CD4-positive, alpha-beta T cell treated with Interferon alpha-2 for 1 hour (primary cell): ENCODE measurements around the gene SHF.
A peak's percentile ranks its signal among the peaks of the same experiment; 100 is the strongest.

Experiments used
- DNase-seq, 2 donors: peaks; one replicate each; pipeline ENCODE4 v3.0.0-alpha.2; 2020 to 2022

The SHF gene

DNA sequence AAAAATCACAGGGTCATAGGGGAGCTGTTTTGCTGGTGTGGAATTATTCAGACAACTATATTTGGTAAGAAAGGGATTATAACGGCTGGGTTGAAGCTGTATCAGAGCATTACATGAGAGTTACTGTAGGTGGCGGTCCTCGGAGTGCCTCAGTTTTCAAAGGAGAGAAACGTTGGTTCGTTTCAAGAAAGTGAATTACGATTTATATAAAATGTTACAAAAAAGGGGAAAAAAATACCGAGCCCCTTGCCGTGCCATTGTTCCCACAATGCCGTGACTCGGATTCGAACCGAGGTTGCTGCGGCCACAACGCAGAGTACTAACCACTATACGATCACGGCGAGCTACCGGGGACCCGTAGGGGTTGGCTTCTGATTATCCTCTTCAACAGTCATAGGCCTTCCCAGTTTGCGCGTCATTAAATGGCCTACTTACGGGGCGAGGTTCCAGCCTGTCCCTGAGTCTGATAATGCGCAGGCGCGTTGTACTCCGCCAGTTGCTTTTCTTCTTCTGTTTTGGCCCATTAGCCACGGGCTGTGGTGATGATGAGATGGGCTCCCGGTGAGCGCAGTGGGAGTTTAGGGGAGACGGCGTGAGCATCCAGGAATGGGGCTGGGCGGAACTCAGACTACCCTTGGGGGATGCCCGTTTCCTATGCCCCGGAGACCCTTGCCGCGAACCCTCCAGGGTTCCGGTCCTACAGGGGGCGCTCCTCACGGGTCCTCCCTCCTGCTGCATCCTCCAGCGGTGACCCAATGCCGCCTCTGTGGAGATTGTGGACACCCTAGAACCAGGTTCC is 10.8 kb upstream of the SHF start:
- peak; percentile 98 to 99 for DNase-seq

GRCh38 chr15:45197512-45197911 is 9.7 kb upstream of the SHF start:
- DNase-seq, result no peak

- DNase-seq, result no peak
Measured at GRCh38 chr15:45187578-45187893, 230 bp downstream of the SHF start.

DNA sequence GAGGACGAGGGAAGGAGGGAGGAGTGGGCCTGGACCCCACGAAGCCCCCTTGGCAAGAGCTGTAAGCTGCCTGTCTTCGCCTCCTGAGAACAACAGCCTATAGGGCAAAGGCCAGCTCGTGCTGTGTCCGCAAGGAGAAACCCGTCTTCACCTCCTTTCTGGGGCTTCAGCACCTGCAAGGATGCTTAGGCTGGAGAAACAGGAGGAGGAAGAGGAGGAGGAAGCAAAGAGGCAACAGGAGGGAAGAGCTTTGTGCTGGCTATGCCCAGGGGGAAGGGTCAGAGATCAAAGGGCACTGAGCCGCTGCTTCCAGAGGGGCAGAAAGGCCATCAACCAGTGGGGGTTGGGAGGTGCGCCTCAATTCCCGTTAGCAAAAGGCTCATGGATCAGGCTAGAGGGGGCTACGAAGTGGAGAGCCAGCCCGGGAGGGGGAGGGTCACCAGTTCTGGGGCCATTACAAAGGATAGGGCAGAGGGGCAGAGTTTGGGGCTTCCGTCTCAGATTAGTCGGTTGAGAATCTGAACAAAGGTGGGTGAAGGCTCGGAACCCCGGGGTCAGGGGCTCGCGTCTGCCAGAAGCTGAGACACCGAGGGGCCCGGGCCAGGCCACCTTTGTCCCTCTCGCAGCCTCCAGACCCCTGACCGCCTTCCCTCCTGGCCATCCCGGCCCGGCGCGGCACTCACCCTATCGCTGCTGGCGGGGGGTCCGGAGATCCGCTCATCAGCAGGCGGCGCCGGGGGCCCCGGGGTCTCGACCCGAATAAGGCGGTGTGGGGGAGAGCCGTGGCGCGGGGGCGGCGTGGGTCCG is 792 bp downstream of the SHF start:
- no peak for DNase-seq

DNA sequence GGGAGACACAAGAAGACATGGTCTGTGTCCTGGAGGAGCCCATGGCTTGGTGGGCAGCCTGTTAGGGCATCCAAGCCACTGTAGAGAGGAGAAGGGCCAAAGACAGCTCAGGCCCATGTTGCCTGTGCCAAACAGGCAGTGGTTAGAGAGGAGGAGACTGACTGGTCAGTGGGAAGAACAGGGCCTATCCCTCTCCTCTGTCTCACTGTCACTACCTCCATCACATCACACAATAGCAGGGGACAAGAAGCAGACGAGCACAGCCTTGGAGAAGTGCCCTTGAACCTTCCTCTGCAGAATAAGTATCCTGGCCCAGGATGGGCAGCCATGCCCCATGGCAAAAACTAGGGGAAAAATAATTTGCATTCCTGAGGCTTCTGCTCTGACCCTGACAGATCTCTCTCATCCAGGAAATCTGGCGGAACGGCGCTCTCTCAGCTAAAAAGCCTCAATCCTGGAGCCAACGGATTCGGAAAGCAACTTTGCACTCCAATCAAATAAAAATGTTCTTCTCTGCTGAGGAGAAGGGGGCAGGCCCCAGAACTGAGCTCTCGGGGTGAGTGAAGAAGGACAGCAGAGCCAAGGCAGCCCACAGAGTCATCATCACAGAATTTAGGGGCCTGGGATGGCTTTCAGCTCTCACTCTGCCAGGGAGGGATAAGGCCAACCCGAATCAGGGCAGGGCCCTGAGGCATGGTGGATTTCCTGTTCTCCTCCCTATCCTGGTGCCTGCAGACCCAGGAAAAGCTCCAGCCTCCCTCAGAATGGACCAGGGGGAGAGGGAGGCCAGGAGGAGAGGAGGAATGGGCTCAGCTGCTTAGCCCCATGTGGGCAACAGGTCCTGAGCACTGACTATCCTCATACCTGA is 1.6 kb downstream of the SHF start:
- DNase-seq, result no peak

- DNase-seq, result no peak
Measured at GRCh38 chr15:45185069-45185779, 2.5 kb downstream of the SHF start.

GRCh38 chr15:45184562-45185041 is 3.2 kb downstream of the SHF start:
- DNase-seq, result no peak

- DNase-seq, result no peak
Measured at GRCh38 chr15:45183511-45183910, 4.3 kb downstream of the SHF start.

DNA sequence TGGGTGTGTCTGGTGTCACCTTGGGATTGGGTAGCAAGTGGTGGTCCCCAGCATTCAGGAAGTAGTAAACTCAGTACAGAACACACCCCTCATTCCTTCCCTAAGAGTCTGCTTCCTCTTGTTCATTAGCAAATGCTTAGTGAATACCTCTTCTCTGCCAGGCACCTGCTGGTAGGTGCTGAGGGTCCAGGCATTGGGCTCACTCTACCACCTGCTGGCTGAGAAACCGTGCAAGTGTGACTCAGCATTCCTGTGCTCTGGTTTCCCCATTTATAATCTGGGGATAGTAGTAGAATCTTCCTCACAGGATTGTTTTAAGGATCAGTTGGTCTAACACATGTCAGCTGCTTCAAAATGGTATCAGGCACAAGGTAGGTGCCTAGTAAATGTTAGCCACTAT is 4.8 kb downstream of the SHF start:
- no peak for DNase-seq

GRCh38 chr15:45181491-45182285 is 6.1 kb downstream of the SHF start:
- no peak for DNase-seq

- DNase-seq, result no peak
Measured at GRCh38 chr15:45180648-45181436, 6.9 kb downstream of the SHF start.

- peak in 1 of 2 donors; percentile 27 for DNase-seq
Measured at GRCh38 chr15:45180201-45180600, 7.6 kb downstream of the SHF start.

GRCh38 chr15:45179221-45179985 is 8.4 kb downstream of the SHF start:
- DNase-seq, result peak; percentile 48 to 62

- no peak for DNase-seq
Measured at GRCh38 chr15:45177285-45177684, 10.5 kb downstream of the SHF start.

DNA sequence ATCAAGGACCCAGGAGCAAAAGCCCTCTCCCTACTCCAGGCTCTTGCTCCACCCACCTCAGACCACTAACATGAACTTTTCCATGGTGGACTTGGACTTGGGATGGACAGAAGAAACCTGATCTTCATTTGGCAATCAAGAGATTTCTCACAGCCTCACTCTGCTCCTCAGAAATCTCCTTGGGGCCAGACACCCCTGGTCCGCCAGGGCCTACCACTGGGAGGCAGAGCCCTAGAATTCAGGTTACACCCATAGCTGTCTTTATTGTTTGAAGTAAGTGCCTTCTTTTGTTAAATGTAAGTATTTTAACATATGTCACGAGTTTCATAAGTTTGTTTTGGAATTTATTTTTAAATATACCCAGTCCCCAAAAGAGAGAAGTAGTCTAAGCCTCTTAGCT is 13.2 kb downstream of the SHF start:
- DNase-seq, result no peak

- no peak for DNase-seq
Measured at GRCh38 chr15:45174069-45174468, 13.7 kb downstream of the SHF start.

DNA sequence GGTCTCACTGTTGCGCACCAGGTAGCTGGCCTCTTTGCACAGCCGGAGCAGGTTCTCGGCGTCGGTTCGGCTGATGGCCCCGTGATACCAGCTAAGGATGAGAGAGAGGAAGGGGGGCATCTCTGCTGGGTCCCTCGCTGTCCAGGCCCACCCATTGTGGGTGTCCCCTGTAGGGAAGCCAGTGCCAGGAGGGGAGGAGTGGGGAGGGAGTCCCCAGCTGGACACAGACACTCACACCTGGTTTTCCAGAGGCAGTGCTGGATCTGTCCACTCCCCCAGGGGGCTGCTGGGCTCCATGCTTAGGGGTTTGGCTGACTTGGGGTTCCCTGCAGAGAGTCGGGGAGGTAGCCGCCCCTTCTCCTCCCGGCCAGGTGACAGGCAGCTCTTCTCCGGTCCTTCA is 15.9 kb downstream of the SHF start:
- no peak for DNase-seq

- no peak for DNase-seq
Measured at GRCh38 chr15:45169608-45170480, 17.9 kb downstream of the SHF start.
